ENCODE measurements around the gene PAPOLA. TPM values are rescaled to one million over a fixed set of nuclear protein-coding genes. Genes with fewer than 3 reads are reported as not detected.

The PAPOLA gene
- total and polyA plus RNA-seq, 2 of the 4 experiments (the other 2 are of a cell fraction), result 73.8 to 128 TPM

- Histone ChIP-seq H2BK20ac (ENCODE audit: low read depth, low read length) (no peak overlapping the region), H2BK5ac (ENCODE audit: low read depth, low read length, poor library complexity, severe bottlenecking) (no peak overlapping the region), H3K14ac (replicated peaks; ENCODE audit: low read depth, low read length) (no peak overlapping the region), H4K5ac (ENCODE audit: low read depth, low read length) (no peak overlapping the region), H3K23ac (ENCODE audit: low read depth, low read length) (no peak overlapping the region), H3K4ac (ENCODE audit: low read depth, low read length) (no peak overlapping the region), H2BK120ac (ENCODE audit: low read depth, low read length) (no peak overlapping the region), H3K9ac (ENCODE audit: low read depth, low read length) (no peak overlapping the region), H3K4me1 (ENCODE audit: control insufficient read depth, insufficient read depth, low read length) (no peaks in the 10 kb centered on the region), H3K36me3 (ENCODE audit: control insufficient read depth, insufficient read depth, low read length) (no peaks in the 10 kb centered on the region), H4K8ac (ENCODE audit: low read depth in 2 of 2, low read length in 2 of 2) (no peak overlapping the region), H3K27ac (ENCODE audit: insufficient read depth, low read length) (no peak overlapping the region), H3K56ac (ENCODE audit: extremely low read depth, insufficient read depth, low read length) (no peak overlapping the region), H4K91ac (ENCODE audit: insufficient read depth, low read depth, low read length) (no peak overlapping the region), H2AK9ac (replicated peaks; ENCODE audit: low read depth, low read length, poor library complexity) (no peak overlapping the region), H3K79me1 (ENCODE audit: low read depth in 1 of 2, low read length in 2 of 2) (no peaks in the 10 kb centered on the region), H4K20me1 (ENCODE audit: insufficient read depth, low read length) (no peaks in the 10 kb centered on the region), H3K27me3 (ENCODE audit: control insufficient read depth, insufficient read depth, low read length) (no peaks in the 10 kb centered on the region; the same call in 1 of the 2 replicates), H2AFZ (replicated peaks; ENCODE audit: low read length, poor library complexity) (no peak overlapping the region), H2AK5ac (ENCODE audit: low read depth, low read length) (no peak overlapping the region), H2BK15ac (ENCODE audit: low read depth, low read length) (no peak overlapping the region), H3K9me1 (ENCODE audit: insufficient read depth, low read length) (no peaks in the 10 kb centered on the region), H3K9me3 (ENCODE audit: control insufficient read depth, insufficient read depth, low read length) (no peaks in the 10 kb centered on the region), H3K4me3 (ENCODE audit: insufficient read depth, low read depth, low read length) (no peak overlapping the region), H3K4me2 (ENCODE audit: low read depth, low read length) (no peak overlapping the region), H3K18ac (ENCODE audit: low read depth, low read length) (no peak overlapping the region)
- in situ Hi-C loops (cut with MboI; ENCODE audit: low sequenced_read_pairs) (no loop called here), intact Hi-C loops (cut with micrococcal nuclease) (no loop called here), dilution Hi-C loops (cut with HindIII; ENCODE audit: low sequenced_read_pairs, unreplicated experiment) (no loop called here)
- no peak for ATAC-seq (ENCODE audit: low read depth)
- TF ChIP-seq CEBPB (IDR thresholded peaks at IDR 0.05; ENCODE audit: low read depth, low read length), result no peak
- no peak for TF ChIP-seq FOS (IDR thresholded peaks at IDR 0.05; ENCODE audit: low read depth, low read length)
- TF ChIP-seq RAD21 (IDR thresholded peaks at IDR 0.05; ENCODE audit: low read length), result no peak
- TF ChIP-seq MAFK (IDR thresholded peaks at IDR 0.05; ENCODE audit: low read depth, low read length), result no peak
- no peak for TF ChIP-seq MXI1 (IDR thresholded peaks at IDR 0.05; ENCODE audit: borderline replicate concordance, low read depth, low read length)
- TF ChIP-seq ELK1 (IDR thresholded peaks at IDR 0.05; ENCODE audit: borderline replicate concordance, low read depth, low read length), result no peak
- TF ChIP-seq, protein P1, sequence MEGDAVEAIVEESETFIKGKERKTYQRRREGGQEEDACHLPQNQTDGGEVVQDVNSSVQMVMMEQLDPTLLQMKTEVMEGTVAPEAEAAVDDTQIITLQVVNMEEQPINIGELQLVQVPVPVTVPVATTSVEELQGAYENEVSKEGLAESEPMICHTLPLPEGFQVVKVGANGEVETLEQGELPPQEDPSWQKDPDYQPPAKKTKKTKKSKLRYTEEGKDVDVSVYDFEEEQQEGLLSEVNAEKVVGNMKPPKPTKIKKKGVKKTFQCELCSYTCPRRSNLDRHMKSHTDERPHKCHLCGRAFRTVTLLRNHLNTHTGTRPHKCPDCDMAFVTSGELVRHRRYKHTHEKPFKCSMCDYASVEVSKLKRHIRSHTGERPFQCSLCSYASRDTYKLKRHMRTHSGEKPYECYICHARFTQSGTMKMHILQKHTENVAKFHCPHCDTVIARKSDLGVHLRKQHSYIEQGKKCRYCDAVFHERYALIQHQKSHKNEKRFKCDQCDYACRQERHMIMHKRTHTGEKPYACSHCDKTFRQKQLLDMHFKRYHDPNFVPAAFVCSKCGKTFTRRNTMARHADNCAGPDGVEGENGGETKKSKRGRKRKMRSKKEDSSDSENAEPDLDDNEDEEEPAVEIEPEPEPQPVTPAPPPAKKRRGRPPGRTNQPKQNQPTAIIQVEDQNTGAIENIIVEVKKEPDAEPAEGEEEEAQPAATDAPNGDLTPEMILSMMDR (conservative IDR thresholded peaks at IDR 0.05; ENCODE audit: low read depth, low read length), result no peak
- TF ChIP-seq POLR2A (IDR thresholded peaks at IDR 0.05; ENCODE audit: low read depth, low read length), result no peak
- TF ChIP-seq NFE2L2 (IDR thresholded peaks at IDR 0.05; ENCODE audit: low read depth, low read length), result no peak
- no peak for TF ChIP-seq RCOR1 (IDR thresholded peaks at IDR 0.05; ENCODE audit: insufficient replicate concordance, low read length)
- TF ChIP-seq BHLHE40 (IDR thresholded peaks at IDR 0.05; ENCODE audit: low read depth, low read length), result no peak
- no peak for TF ChIP-seq SMC3 (IDR thresholded peaks at IDR 0.05; ENCODE audit: low read depth, low read length)
- no peak for TF ChIP-seq RFX5 (IDR thresholded peaks at IDR 0.05; ENCODE audit: low read depth, low read length)
- peak; percentile 12 for DNase-seq
- BruUV-seq (replicated peaks), result no TSS peak
- no CpG with 5 or more reads among the region's 5 CpGs for WGBS, 2 experiments (ENCODE audit: extremely low coverage in 2 of 2, insufficient read length in 1 of 2)
- ChIA-PET CTCF (no interaction called here), POLR2A (ENCODE audit: unreplicated experiment) (no interaction called here)
Observed at GRCh38 chr14:96455588-96455987, 46.6 kb upstream of the PAPOLA start.

All from IMR-90 (cell line).